SJSA1 (cell line): ENCODE results near the gene LSM3. TPM values are rescaled to one million over a fixed set of nuclear protein-coding genes. Genes with fewer than 3 reads are reported as not detected.

Source experiments
- DNase-seq, 2 experiments: peaks; one replicate each; pipeline ENCODE4 v3.0.0-alpha.2; 2015 to 2020; ENCODE audit warnings: low spot score in 2 of 2, low read depth in 1 of 2
- H3K27ac ChIP-seq: fragments of 250-450 bp; sonication (Bioruptor Pico); 2 replicates; pipeline ENCODE4 v1.5.1; 2020; ENCODE audit warnings: mild to moderate bottlenecking, moderate library complexity
- H3K27me3 ChIP-seq: fragments of 250-450 bp; sonication (Bioruptor Pico); replicated peaks from 2 replicates; pipeline ENCODE4 v1.5.1; 2020; ENCODE audit warnings: mild to moderate bottlenecking, moderate library complexity
- H3K36me3 ChIP-seq: fragments of 250-450 bp; sonication (Bioruptor Pico); 2 replicates; pipeline ENCODE4 v1.5.1; 2020; ENCODE audit warnings: mild to moderate bottlenecking
- H3K4me1 ChIP-seq: fragments of 250-450 bp; sonication (Bioruptor Pico); replicated peaks from 2 replicates; pipeline ENCODE4 v1.6.1; 2021; ENCODE audit warnings: mild to moderate bottlenecking
- H3K4me3 ChIP-seq: fragments of 250-450 bp; sonication (Bioruptor Pico); 2 replicates; pipeline ENCODE4 v1.5.1; 2020; ENCODE audit warnings: mild to moderate bottlenecking
- H3K9me3 ChIP-seq: fragments of 250-450 bp; sonication (Bioruptor Pico); replicated peaks from 2 replicates; pipeline ENCODE4 v1.5.1; 2020; ENCODE audit warnings: mild to moderate bottlenecking
- total RNA-seq: library from RNA; depleted of rRNA; stranded (reverse); fragments of >200 nt; shearing (Covaris generic); gene quantifications from 2 replicates; pipeline ENCODE4 v1.2.3, GENCODE V29; 2014; rRNA removed

Gene LSM3
- total RNA-seq, result 22.4 and 25.9 TPM in 2 replicates

- Histone ChIP-seq H3K27ac (peak within 1 kb of the TSS; percentile 92), H3K36me3 (peaks cover 30% of the 10 kb centered on the region), H3K4me3 (peak within 1 kb of the TSS; percentile 84), H3K27me3 (no peaks in the 10 kb centered on the region), H3K9me3 (no peaks in the 10 kb centered on the region), H3K4me1 (peaks cover 16% of the 10 kb centered on the region)
- DNase-seq, result peak; percentile 96 to 97
Measured at GRCh38 chr3:14178247-14179113, at the start of gene LSM3, which contains the start of gene XPC. Gene LSM3 (plus strand): TSS chr3:14178817. CDS start chr3:14178861, 44 bp downstream. Gene XPC (minus strand): TSS chr3:14178601. CDS start chr3:14178568, 33 bp downstream.

GRCh38 chr3:14129296-14129695, 49.3 kb upstream of the LSM3 start:
- DNase-seq, result peak in 1 of 2 experiments; percentile 1
- Histone ChIP-seq H3K4me3 (no peak overlapping the region), H3K36me3 (peaks cover 80% of the 10 kb centered on the region), H3K4me1 (peaks cover 10% of the 10 kb centered on the region), H3K9me3 (no peaks in the 10 kb centered on the region; the same call in 1 of the 2 replicates), H3K27ac (no peak overlapping the region), H3K27me3 (no peaks in the 10 kb centered on the region)

- H3K4me3 ChIP-seq, result no peak overlapping the region
- peaks cover 10% of the 10 kb centered on the region for H3K4me1 ChIP-seq
- no peaks in the 10 kb centered on the region for H3K27me3 ChIP-seq
- no peaks in the 10 kb centered on the region; the same call in 1 of the 2 replicates for H3K9me3 ChIP-seq
- peaks cover 84% of the 10 kb centered on the region for H3K36me3 ChIP-seq
- no peak for DNase-seq
- no peak overlapping the region for H3K27ac ChIP-seq
Measured at GRCh38 chr3:14130230-14130629, 48.4 kb upstream of the LSM3 start.

GRCh38 chr3:14130707-14131106, 47.9 kb upstream of the LSM3 start:
- Histone ChIP-seq H3K27me3 (no peaks in the 10 kb centered on the region), H3K36me3 (peaks cover 89% of the 10 kb centered on the region), H3K27ac (no peak overlapping the region), H3K4me1 (peaks cover 10% of the 10 kb centered on the region), H3K4me3 (no peak overlapping the region), H3K9me3 (no peaks in the 10 kb centered on the region; the same call in 1 of the 2 replicates)
- no peak for DNase-seq

- H3K27me3 ChIP-seq, result no peaks in the 10 kb centered on the region
- H3K4me3 ChIP-seq, result no peak overlapping the region
- H3K4me1 ChIP-seq, result peaks cover 7% of the 10 kb centered on the region
- no peak overlapping the region for H3K27ac ChIP-seq
- DNase-seq, result no peak
- no peaks in the 10 kb centered on the region; the same call in 1 of the 2 replicates for H3K9me3 ChIP-seq
- peaks cover 93% of the 10 kb centered on the region for H3K36me3 ChIP-seq
Measured at GRCh38 chr3:14131134-14131533, 47.5 kb upstream of the LSM3 start.

- Histone ChIP-seq H3K36me3 (peaks cover 96% of the 10 kb centered on the region), H3K27me3 (no peaks in the 10 kb centered on the region), H3K27ac (no peak overlapping the region), H3K4me1 (no peaks in the 10 kb centered on the region), H3K9me3 (no peaks in the 10 kb centered on the region; the same call in 1 of the 2 replicates), H3K4me3 (no peak overlapping the region)
- no peak for DNase-seq
Measured at GRCh38 chr3:14132120-14132519, 46.5 kb upstream of the LSM3 start.

GRCh38 chr3:14132689-14133088, 45.9 kb upstream of the LSM3 start:
- no peak for DNase-seq
- no peaks in the 10 kb centered on the region; the same call in 1 of the 2 replicates for H3K9me3 ChIP-seq
- no peak overlapping the region for H3K4me3 ChIP-seq
- no peaks in the 10 kb centered on the region for H3K4me1 ChIP-seq
- no peak overlapping the region for H3K27ac ChIP-seq
- H3K36me3 ChIP-seq, result peaks cover 94% of the 10 kb centered on the region
- H3K27me3 ChIP-seq, result no peaks in the 10 kb centered on the region

GRCh38 chr3:14133188-14133800, 45.3 kb upstream of the LSM3 start:
- H3K27ac ChIP-seq, result no peak overlapping the region
- H3K9me3 ChIP-seq, result no peaks in the 10 kb centered on the region; the same call in 1 of the 2 replicates
- no peaks in the 10 kb centered on the region for H3K27me3 ChIP-seq
- H3K36me3 ChIP-seq, result peaks cover 94% of the 10 kb centered on the region
- H3K4me1 ChIP-seq, result no peaks in the 10 kb centered on the region
- no peak overlapping the region for H3K4me3 ChIP-seq
- DNase-seq, result no peak

- Histone ChIP-seq H3K36me3 (peaks cover 94% of the 10 kb centered on the region), H3K27me3 (no peaks in the 10 kb centered on the region)
- DNase-seq, result no peak
Measured at GRCh38 chr3:14133876-14134275, 44.7 kb upstream of the LSM3 start.

GRCh38 chr3:14134291-14134690, 44.3 kb upstream of the LSM3 start:
- no peaks in the 10 kb centered on the region for H3K27me3 ChIP-seq
- DNase-seq, result no peak
- H3K9me3 ChIP-seq, result no peaks in the 10 kb centered on the region
- H3K4me1 ChIP-seq, result no peaks in the 10 kb centered on the region
- H3K4me3 ChIP-seq, result no peak overlapping the region
- H3K27ac ChIP-seq, result no peak overlapping the region
- peaks cover 96% of the 10 kb centered on the region for H3K36me3 ChIP-seq

More at GRCh38 chr3:14133876-14134275, 44.7 kb upstream of the LSM3 start:
- Histone ChIP-seq H3K9me3 (no peaks in the 10 kb centered on the region; the same call in 1 of the 2 replicates), H3K4me1 (no peaks in the 10 kb centered on the region), H3K4me3 (no peak overlapping the region), H3K27ac (no peak overlapping the region)

GRCh38 chr3:14135581-14135980, 43.0 kb upstream of the LSM3 start:
- peaks cover 91% of the 10 kb centered on the region for H3K36me3 ChIP-seq

GRCh38 chr3:14137004-14137403, 41.6 kb upstream of the LSM3 start:
- no peak for DNase-seq
- H3K36me3 ChIP-seq, result peaks cover 88% of the 10 kb centered on the region
- no peaks in the 10 kb centered on the region; the same call in 1 of the 2 replicates for H3K4me1 ChIP-seq
- no peak overlapping the region for H3K4me3 ChIP-seq
- H3K9me3 ChIP-seq, result no peaks in the 10 kb centered on the region
- H3K27me3 ChIP-seq, result no peaks in the 10 kb centered on the region
- H3K27ac ChIP-seq, result no peak overlapping the region

More at GRCh38 chr3:14135581-14135980, 43.0 kb upstream of the LSM3 start:
- no peak for DNase-seq
- Histone ChIP-seq H3K9me3 (no peaks in the 10 kb centered on the region), H3K27me3 (no peaks in the 10 kb centered on the region), H3K4me1 (no peaks in the 10 kb centered on the region), H3K27ac (no peak overlapping the region), H3K4me3 (no peak overlapping the region)

GRCh38 chr3:14137445-14137844, 41.2 kb upstream of the LSM3 start:
- peaks cover 88% of the 10 kb centered on the region for H3K36me3 ChIP-seq

More at GRCh38 chr3:14137445-14137844, 41.2 kb upstream of the LSM3 start:
- no peak overlapping the region for H3K27ac ChIP-seq
- no peaks in the 10 kb centered on the region for H3K27me3 ChIP-seq
- no peak overlapping the region for H3K4me3 ChIP-seq
- no peaks in the 10 kb centered on the region for H3K9me3 ChIP-seq
- no peak for DNase-seq
- peaks cover 4% of the 10 kb centered on the region for H3K4me1 ChIP-seq
